ENCODE results near the gene SORCS2.

GRCh38 chr4:7218686-7219085 is 26.3 kb downstream of the SORCS2 start:
- TF ChIP-seq ZNF274 (IDR thresholded peaks at IDR 0.05; ENCODE audit: low read depth, low read length): no peak
- no peak for TF ChIP-seq YY1 (IDR thresholded peaks at IDR 0.05; ENCODE audit: insufficient read depth, insufficient read length)
